Activated T-cell treated with anti-CD3 and anti-CD28 coated beads, Interleukin-2, amount 50 U/mL, for 1 hour (primary cell): ENCODE results near the gene MEX3B.

Source experiments
- DNase-seq: peaks from one replicate; pipeline ENCODE4 v3.0.0-alpha.2; 2020

The MEX3B gene

GRCh38 chr15:82045892-82046665, at the start of gene MEX3B:
TSS of gene MEX3B (minus strand) at chr15:82046018. CDS start at chr15:82045705, 313 bp downstream.
- peak; percentile 85 for DNase-seq

GRCh38 chr15:82093774-82094211, 48.0 kb upstream of the MEX3B start:
- no peak for DNase-seq

- no peak for DNase-seq
Observed at GRCh38 chr15:82093325-82093724, 47.5 kb upstream of the MEX3B start.

GRCh38 chr15:82091636-82092140, 45.9 kb upstream of the MEX3B start:
- no peak for DNase-seq

- no peak for DNase-seq
Observed at GRCh38 chr15:82086243-82086995, 40.6 kb upstream of the MEX3B start.

- no peak for DNase-seq
Observed at GRCh38 chr15:82081914-82082762, 36.3 kb upstream of the MEX3B start.

- DNase-seq, result no peak
Observed at GRCh38 chr15:82080774-82081173, 35.0 kb upstream of the MEX3B start.

GRCh38 chr15:82079736-82080135, 33.9 kb upstream of the MEX3B start:
- DNase-seq, result no peak

- DNase-seq, result no peak
Observed at GRCh38 chr15:82074610-82075009, 28.8 kb upstream of the MEX3B start.

GRCh38 chr15:82072926-82073537, 27.2 kb upstream of the MEX3B start:
- no peak for DNase-seq

GRCh38 chr15:82066455-82066854, 20.6 kb upstream of the MEX3B start:
- no peak for DNase-seq

- DNase-seq, result no peak
Observed at GRCh38 chr15:82064824-82065223, 19.0 kb upstream of the MEX3B start.

- no peak for DNase-seq
Observed at GRCh38 chr15:82062479-82063454, 16.9 kb upstream of the MEX3B start.

GRCh38 chr15:82060817-82061216, 15.0 kb upstream of the MEX3B start:
- no peak for DNase-seq

- no peak for DNase-seq
Observed at GRCh38 chr15:82058517-82059204, 12.8 kb upstream of the MEX3B start.

- no peak for DNase-seq
Observed at GRCh38 chr15:82058026-82058425, 12.2 kb upstream of the MEX3B start.

GRCh38 chr15:82056958-82057823, 11.4 kb upstream of the MEX3B start:
- no peak for DNase-seq

GRCh38 chr15:82052751-82053150, 6.9 kb upstream of the MEX3B start:
- DNase-seq, result no peak

GRCh38 chr15:82051664-82052063, 5.8 kb upstream of the MEX3B start:
- no peak for DNase-seq

- DNase-seq, result no peak
Observed at GRCh38 chr15:82048811-82049210, 3.0 kb upstream of the MEX3B start.
